H1 (cell line): Measurements from ENCODE around the gene OSTF1. TPM values are rescaled to one million over a fixed set of nuclear protein-coding genes. Genes with fewer than 3 reads are reported as not detected.

Experiments used
- CTCF ChIA-PET: fragments of 300-600 bp; sonication (Branson Sonifier 250); formaldehyde crosslinking; loops from one replicate; lab custom pipeline; 2021; ENCODE audit not compliant: partially characterized antibody; lab: Charles Lee
- POLR2A ChIA-PET: fragments of 300-600 bp; sonication (Branson Sonifier 250); formaldehyde crosslinking; loops from one replicate; lab custom pipeline; 2021; ENCODE audit warnings: inconsistent platforms; ENCODE audit not compliant: partially characterized antibody; lab: Charles Lee
- DNase-seq, 2 experiments: peaks; one replicate each; pipeline versions ENCODE4 v3.0.0 to v3.0.0-alpha.2; 2010 to 2022; ENCODE audit warnings: low spot score in 2 of 2, low read depth in 1 of 2, mixed read lengths in 1 of 2
- FAIRE-seq: peaks from 2 replicates; lab custom pipeline; 2011; peaks lifted over from hg19 to GRCh38; lab: Jason Lieb, UNC
- H2AFZ ChIP-seq: 2 replicates; pipeline ENCODE4 v1.8.1; 2012; ENCODE audit warnings: low read length, inconsistent platforms
- H2AK5ac ChIP-seq: 2 replicates; pipeline ENCODE4 v1.6.1; 2013; ENCODE audit warnings: low read depth, low read length
- H2BK120ac ChIP-seq: replicated peaks from 2 replicates; pipeline ENCODE3; 2013; ENCODE audit warnings: low read depth, low read length, inconsistent platforms
- H2BK12ac ChIP-seq: 2 replicates; pipeline ENCODE4 v1.6.1; 2013; ENCODE audit warnings: low read depth, low read length
- H2BK15ac ChIP-seq: 2 replicates; pipeline ENCODE4 v1.6.1; 2013; ENCODE audit warnings: low read length
- H2BK20ac ChIP-seq: 2 replicates; pipeline ENCODE4 v1.6.1; 2013; ENCODE audit warnings: low read length
- H2BK5ac ChIP-seq: 2 replicates; pipeline ENCODE4 v1.6.1; 2013; ENCODE audit warnings: low read depth, low read length
- H3K14ac ChIP-seq: 2 replicates; pipeline ENCODE4 v1.6.1; 2013; ENCODE audit warnings: inconsistent platforms; ENCODE audit not compliant: insufficient read length
- H3K18ac ChIP-seq: 2 replicates; pipeline ENCODE4 v1.6.1; 2013; ENCODE audit warnings: low read length; ENCODE audit errors: extremely low read depth
- H3K23ac ChIP-seq: 2 replicates; pipeline ENCODE4 v1.6.1; 2013; ENCODE audit warnings: inconsistent platforms; ENCODE audit not compliant: insufficient read length
- H3K23me2 ChIP-seq: 2 replicates; pipeline ENCODE4 v1.6.1; 2013; ENCODE audit warnings: low read depth, low read length
- H3K27ac ChIP-seq: 2 replicates; pipeline ENCODE4 v1.6.1; 2011; ENCODE audit warnings: low read depth, low read length, inconsistent platforms
- H3K27me3 ChIP-seq, 4 experiments: replicated peaks in 1 of 4; 1 replicate in 1 of 4; 2 replicates in 3 of 4; pipeline versions ENCODE4 v1.6.1 to v1.8.1; 2011 to 2013; ENCODE audit warnings: low read length in 3 of 4, mild to moderate bottlenecking in 3 of 4, inconsistent platforms in 2 of 4, mixed read lengths in 2 of 4, moderate library complexity in 1 of 4; ENCODE audit not compliant: control insufficient read depth in 3 of 4, insufficient read depth in 3 of 4; ENCODE audit errors: extremely low read depth in 1 of 4
- H3K36me3 ChIP-seq, 4 experiments: 2 replicates each; pipeline versions ENCODE4 v1.6.1 to v1.8.1; 2011 to 2013; ENCODE audit warnings: mild to moderate bottlenecking in 4 of 4, low read length in 3 of 4, moderate library complexity in 2 of 4, control low read depth in 1 of 4, inconsistent platforms in 1 of 4; ENCODE audit not compliant: insufficient read depth in 4 of 4, control insufficient read depth in 2 of 4
- H3K4ac ChIP-seq: replicated peaks from 2 replicates; pipeline ENCODE3; 2013; ENCODE audit warnings: low read length, low read depth, mixed read lengths, inconsistent platforms; ENCODE audit not compliant: insufficient read length
- H3K4me1 ChIP-seq, 4 experiments: replicated peaks in 1 of 4; 1 replicate in 1 of 4; 2 replicates in 3 of 4; pipeline versions ENCODE4 v1.6.1 to v1.8.1; 2011 to 2013; ENCODE audit warnings: low read length in 3 of 4, inconsistent platforms in 2 of 4, mixed read lengths in 1 of 4; ENCODE audit not compliant: insufficient read depth in 4 of 4, control insufficient read depth in 3 of 4
- H3K4me2 ChIP-seq, 2 experiments: 2 replicates each; pipeline versions ENCODE4 v1.6.1 to v1.8.1; 2011 to 2013; ENCODE audit warnings: low read depth in 2 of 2, low read length in 2 of 2, control low read depth in 1 of 2, inconsistent platforms in 1 of 2, mild to moderate bottlenecking in 1 of 2; ENCODE audit not compliant: insufficient read depth in 1 of 2
- H3K4me3 ChIP-seq, 4 experiments: fragments of 200-600, 300-600 bp in 1 of 4; sonication (generic), shearing (Covaris generic), sonication (Bioruptor Twin) in 1 of 4; 2 replicates each; pipeline versions ENCODE4 v1.5.1 to v1.8.1; 2011 to 2016; ENCODE audit warnings: low read length in 4 of 4, low read depth in 3 of 4, control low read depth in 2 of 4, inconsistent platforms in 2 of 4, mild to moderate bottlenecking in 2 of 4, mixed read lengths in 1 of 4, moderate library complexity in 1 of 4; ENCODE audit not compliant: insufficient read depth in 2 of 4; ENCODE audit errors: extremely low read depth in 1 of 4
- H3K56ac ChIP-seq: replicated peaks from 2 replicates; pipeline ENCODE3; 2013; ENCODE audit warnings: low read depth, mild to moderate bottlenecking, mixed read lengths, low read length, inconsistent platforms; ENCODE audit not compliant: insufficient read length
- H3K79me1 ChIP-seq: 2 replicates; pipeline ENCODE4 v1.6.1; 2013; ENCODE audit warnings: low read depth, low read length, control low read depth
- H3K79me2 ChIP-seq, 2 experiments: 2 replicates each; pipeline versions ENCODE4 v1.6.1 to v1.8.1; 2012 to 2013; ENCODE audit warnings: low read length in 2 of 2, mild to moderate bottlenecking in 2 of 2, inconsistent platforms in 1 of 2; ENCODE audit not compliant: insufficient read depth in 2 of 2, control insufficient read depth in 1 of 2
- H3K9ac ChIP-seq, 4 experiments: replicated peaks in 1 of 4; 1 replicate in 1 of 4; 2 replicates in 3 of 4; pipeline versions ENCODE4 v1.6.1 to v1.8.1; 2011 to 2013; ENCODE audit warnings: low read depth in 3 of 4, low read length in 3 of 4, control low read depth in 2 of 4, mild to moderate bottlenecking in 2 of 4, moderate library complexity in 2 of 4, inconsistent platforms in 1 of 4; ENCODE audit errors: extremely low read depth in 1 of 4
- H3K9me3 ChIP-seq, 2 experiments: 2 replicates each; pipeline versions ENCODE4 v1.6.1 to v1.8.1; 2012 to 2013; ENCODE audit warnings: mild to moderate bottlenecking in 2 of 2, moderate library complexity in 2 of 2, control low read depth in 1 of 2, inconsistent platforms in 1 of 2, low read depth in 1 of 2, low read length in 1 of 2, mixed read lengths in 1 of 2; ENCODE audit not compliant: insufficient read depth in 2 of 2
- H4K20me1 ChIP-seq, 2 experiments: replicated peaks in 1 of 2; 2 replicates each; pipeline versions ENCODE3 to v1.8.1; 2011 to 2013; ENCODE audit warnings: inconsistent platforms in 2 of 2, low read length in 2 of 2, mild to moderate bottlenecking in 1 of 2; ENCODE audit not compliant: insufficient read depth in 2 of 2, control insufficient read depth in 1 of 2
- H4K5ac ChIP-seq: 2 replicates; pipeline ENCODE4 v1.6.1; 2013; ENCODE audit warnings: low read length, low read depth, mixed read lengths, inconsistent platforms; ENCODE audit not compliant: insufficient read length
- H4K8ac ChIP-seq: 2 replicates; pipeline ENCODE4 v1.8.0; 2013; ENCODE audit warnings: mild to moderate bottlenecking, moderate library complexity, low read length, inconsistent platforms; ENCODE audit not compliant: insufficient read depth; ENCODE audit errors: extremely low read depth
- H4K91ac ChIP-seq: replicated peaks from 2 replicates; pipeline ENCODE3; 2013; ENCODE audit warnings: low read length, mixed read lengths, inconsistent platforms; ENCODE audit not compliant: insufficient read length
- CBX5 ChIP-seq: fragments of 300-800, 300-1000 bp; sonication (generic); IDR thresholded peaks from 2 replicates; pipeline ENCODE4 v1.7.1; 2016; ENCODE audit warnings: antibody characterized with exemption, low read length, low read depth
- CTBP2 ChIP-seq: IDR thresholded peaks from 2 replicates; pipeline ENCODE4 v1.7.0; 2011; ENCODE audit warnings: borderline replicate concordance, mild to moderate bottlenecking, moderate library complexity, mixed read lengths, low read length; ENCODE audit not compliant: insufficient read depth, insufficient read length
- CTCF ChIP-seq, 3 experiments: IDR thresholded peaks; 1 replicate in 2 of 3; 2 replicates in 1 of 3; pipeline versions ENCODE4 v1.5.1 to v1.6.1; 2011; ENCODE audit warnings: low read length in 3 of 3, mild to moderate bottlenecking in 3 of 3, inconsistent platforms in 2 of 3, low read depth in 1 of 3, moderate library complexity in 1 of 3; ENCODE audit not compliant: insufficient read depth in 1 of 3; ENCODE audit errors: control extremely low read depth in 1 of 3
- E2F6 ChIP-seq: IDR thresholded peaks from 2 replicates; pipeline ENCODE4 v1.6.1; 2012; ENCODE audit warnings: inconsistent platforms
- KDM4A ChIP-seq: IDR thresholded peaks from one replicate; pipeline ENCODE4 v1.7.1; 2012; ENCODE audit warnings: low read depth, mild to moderate bottlenecking, moderate library complexity, low read length, inconsistent platforms; ENCODE audit not compliant: severe bottlenecking
- KDM5A ChIP-seq: fragments of 200-600 bp; IDR thresholded peaks from 2 replicates; pipeline ENCODE4 v1.7.1; 2012; ENCODE audit warnings: mild to moderate bottlenecking, low read length, inconsistent platforms, mixed read lengths
- NANOG ChIP-seq: IDR thresholded peaks from 2 replicates; pipeline ENCODE4 v1.6.1; 2011; ENCODE audit warnings: low read length, low read depth, mild to moderate bottlenecking, inconsistent platforms; ENCODE audit not compliant: insufficient read depth, poor library complexity, severe bottlenecking
- PHF8 ChIP-seq: fragments of 200-600 bp; sonication (generic); conservative IDR thresholded peaks from 2 replicates; pipeline ENCODE4 v1.7.1; 2012; ENCODE audit warnings: low read depth, mild to moderate bottlenecking, inconsistent platforms, low read length, moderate library complexity
- RFX5 ChIP-seq: IDR thresholded peaks from 2 replicates; pipeline ENCODE4 v1.6.1; 2011; ENCODE audit warnings: low read depth, low read length, improper control_type of control experiment, borderline replicate concordance
- RXRA ChIP-seq: IDR thresholded peaks from 2 replicates; pipeline ENCODE4 v1.6.1; 2011; ENCODE audit warnings: low read depth, mild to moderate bottlenecking, low read length, moderate library complexity; ENCODE audit not compliant: insufficient read depth
- WGBS, 2 experiments: shearing (Covaris generic) in 1 of 2; methylation state at CpG; one replicate each; pipeline versions ENCODE4 v1.1.6 to v1.1.7; 2013 to 2015; ENCODE audit warnings: low lambda C conversion rate in 2 of 2, mixed read lengths in 2 of 2, inconsistent platforms in 1 of 2, low coverage in 1 of 2, missing lambda C conversion rate in 1 of 2; ENCODE audit not compliant: insufficient replicate concordance in 2 of 2, insufficient coverage in 1 of 2, insufficient read length in 1 of 2; ENCODE audit errors: extremely low coverage in 1 of 2, missing lambda C conversion rate in 1 of 2; 5-methylcytosine and 5-hydroxymethylcytosine counted together
- polyA plus RNA-seq, 7 experiments: library from polyadenylated mRNA; depleted of rRNA in 3 of 7; stranded (reverse) in 5 of 7; unstranded in 2 of 7; fragments of >200 nt in 5 of 7; fragments of 200-250 nt in 2 of 7; gene quantifications; 1 replicate in 5 of 7; 2 replicates in 1 of 7; 4 replicates in 1 of 7; pipeline versions ENCODE4 v1.2.1 to v1.2.3, GENCODE V29; 2011 to 2013; ENCODE audit warnings: missing spikeins in 2 of 7, mixed read lengths in 2 of 7
- total RNA-seq: library from RNA; stranded (reverse); fragmentation: NEBNext Ultra II Directional; extraction: Animal tissue kit (Norgen Biotek cat#: 25700); gene quantifications from 2 replicates; pipeline ENCODE4 v1.2.1, GENCODE V29; 2021

OSTF1 gene
- total and polyA plus RNA-seq, 2 of the 8 experiments (the other 6 are each of a cell fraction or from before 2014, with no cell fraction given): 5.0 to 18.9 TPM

GRCh38 chr9:75148561-75148960, 60.2 kb downstream of the OSTF1 start:
- Histone ChIP-seq H3K4me2 (no peak overlapping the region), H4K8ac (no peak overlapping the region), H2BK120ac (no peak overlapping the region), H2AFZ (no peak overlapping the region), H2BK12ac (no peak overlapping the region), H3K4ac (no peak overlapping the region), H3K9me3 (0 out of 4 replicates have a peak, but pooled peaks cover 0 to 3% of the 10 kb centered on the region in 2 experiments), H4K5ac (no peak overlapping the region), H3K27me3 (no peaks in the 10 kb centered on the region), H2BK5ac (no peak overlapping the region), H3K9ac (no peak overlapping the region), H3K4me1 (0 out of 7 replicates have a peak, but pooled peaks cover 0 to 2% (median 0%) of the 10 kb centered on the region in 4 experiments), H3K18ac (no peak overlapping the region), H3K4me3 (no peak overlapping the region), H3K14ac (no peak overlapping the region), H3K23ac (no peak overlapping the region), H4K91ac (no peak overlapping the region), H3K23me2 (no peaks in the 10 kb centered on the region), H2BK15ac (no peak overlapping the region), H4K20me1 (peaks cover 0 to 2% of the 10 kb centered on the region in 2 experiments), H3K36me3 (no peaks in the 10 kb centered on the region), H2BK20ac (no peak overlapping the region), H3K79me2 (no peaks in the 10 kb centered on the region), H3K27ac (no peak overlapping the region), H3K56ac (no peak overlapping the region), H2AK5ac (no peak overlapping the region), H3K79me1 (no peaks in the 10 kb centered on the region)
- WGBS, 2 experiments: 96% methylated on average over 1 of the region's 1 CpG; no CpG with 5 or more reads in 1 of the 2 experiments
- FAIRE-seq: no peak
- no peak for DNase-seq
- ChIA-PET POLR2A (interaction anchor here (0.6 kb wide), 1 partner anchor 1432 kb away, joined by 5 read pairs; no protein-coding TSS in a partner anchor), CTCF (interaction anchor here (1.2 kb wide), 1 partner anchor 407 kb away, joined by 3 read pairs; no protein-coding TSS in a partner anchor)
- TF ChIP-seq KDM4A (no peak), PHF8 (no peak), CTCF (IDR thresholded peaks at IDR 0.05; ENCODE audit: control extremely low read depth in 1 of 3, insufficient read depth in 1 of 3, low read depth in 1 of 3, low read length in 3 of 3) (no peak), CBX5 (no peak), KDM5A (no peak), CTBP2 (no peak), RXRA (no peak), NANOG (no peak), E2F6 (no peak), RFX5 (no peak)
